Loucy (cell line): ENCODE data around the gene ACCS.

ENCODE experiments used
- EZH2phosphoT487 ChIP-seq: fragments of 200-600 bp; IDR thresholded peaks from 2 replicates; pipeline ENCODE4 v1.6.1; 2018; ENCODE audit warnings: antibody characterized with exemption, mild to moderate bottlenecking, moderate library complexity, borderline replicate concordance
- TF ChIP-seq, protein P1 (sequence below): fragments of 200-600 bp; sonication (generic); conservative IDR thresholded peaks from 2 replicates; pipeline ENCODE4 v1.5.1; 2014; ENCODE audit warnings: mild to moderate bottlenecking, antibody characterized with exemption, low read length

GRCh38 chr11:44018127-44018521 lies 47.9 kb upstream of the ACCS start:
- TF ChIP-seq, protein P1, sequence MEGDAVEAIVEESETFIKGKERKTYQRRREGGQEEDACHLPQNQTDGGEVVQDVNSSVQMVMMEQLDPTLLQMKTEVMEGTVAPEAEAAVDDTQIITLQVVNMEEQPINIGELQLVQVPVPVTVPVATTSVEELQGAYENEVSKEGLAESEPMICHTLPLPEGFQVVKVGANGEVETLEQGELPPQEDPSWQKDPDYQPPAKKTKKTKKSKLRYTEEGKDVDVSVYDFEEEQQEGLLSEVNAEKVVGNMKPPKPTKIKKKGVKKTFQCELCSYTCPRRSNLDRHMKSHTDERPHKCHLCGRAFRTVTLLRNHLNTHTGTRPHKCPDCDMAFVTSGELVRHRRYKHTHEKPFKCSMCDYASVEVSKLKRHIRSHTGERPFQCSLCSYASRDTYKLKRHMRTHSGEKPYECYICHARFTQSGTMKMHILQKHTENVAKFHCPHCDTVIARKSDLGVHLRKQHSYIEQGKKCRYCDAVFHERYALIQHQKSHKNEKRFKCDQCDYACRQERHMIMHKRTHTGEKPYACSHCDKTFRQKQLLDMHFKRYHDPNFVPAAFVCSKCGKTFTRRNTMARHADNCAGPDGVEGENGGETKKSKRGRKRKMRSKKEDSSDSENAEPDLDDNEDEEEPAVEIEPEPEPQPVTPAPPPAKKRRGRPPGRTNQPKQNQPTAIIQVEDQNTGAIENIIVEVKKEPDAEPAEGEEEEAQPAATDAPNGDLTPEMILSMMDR, result no peak
- no peak for TF ChIP-seq EZH2phosphoT487
